PFSK-1 (cell line): ENCODE measurements around the gene ADAMTS4.

ENCODE experiments used
- FOXP2 ChIP-seq: optimal IDR thresholded peaks from 2 replicates; pipeline ENCODE3; 2011; ENCODE audit warnings: borderline replicate concordance, control low read depth, inconsistent platforms; ENCODE audit not compliant: insufficient read depth; ENCODE audit errors: extremely low read length, extremely low read depth
- POLR2AphosphoS5 ChIP-seq: IDR thresholded peaks from 2 replicates; pipeline ENCODE4 v1.6.1; 2012; ENCODE audit warnings: low read depth, mild to moderate bottlenecking, control low read depth, low read length, moderate library complexity
- SIN3A ChIP-seq: IDR thresholded peaks from 2 replicates; pipeline ENCODE4 v1.6.1; 2012; ENCODE audit warnings: mild to moderate bottlenecking, low read length, moderate library complexity, borderline replicate concordance; ENCODE audit not compliant: insufficient read depth
- TAF1 ChIP-seq: IDR thresholded peaks from 2 replicates; pipeline ENCODE4 v1.6.1; 2012; ENCODE audit warnings: low read length, control low read depth, borderline replicate concordance; ENCODE audit not compliant: insufficient read depth
- TF ChIP-seq, protein P1 (sequence below), 2 experiments: IDR thresholded peaks; 2 replicates each; pipeline versions ENCODE4 v1.6.1 to v1.8.0; 2011 to 2012; ENCODE audit warnings: low read depth in 2 of 2, low read length in 2 of 2, control low read depth in 1 of 2, inconsistent platforms in 1 of 2, mild to moderate bottlenecking in 1 of 2, moderate library complexity in 1 of 2; ENCODE audit not compliant: insufficient read depth in 1 of 2

Gene ADAMTS4

DNA sequence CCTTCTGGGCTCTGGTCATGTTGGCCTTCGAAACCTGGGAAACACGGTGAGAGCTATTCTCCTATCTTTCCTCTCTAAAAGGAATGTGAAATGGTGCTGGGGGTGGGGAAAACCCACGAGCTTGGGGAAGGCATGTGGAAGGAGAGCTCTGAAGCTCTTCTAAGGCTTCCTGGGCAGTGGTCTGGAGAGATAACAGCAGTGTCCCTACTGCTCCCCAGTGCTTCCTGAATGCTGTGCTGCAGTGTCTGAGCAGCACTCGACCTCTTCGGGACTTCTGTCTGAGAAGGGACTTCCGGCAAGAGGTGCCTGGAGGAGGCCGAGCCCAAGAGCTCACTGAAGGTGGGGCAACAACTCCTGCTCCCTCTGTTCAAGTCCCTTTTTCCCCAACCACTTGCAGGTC is 36.8 kb downstream of the ADAMTS4 start:
- TF ChIP-seq FOXP2 (no peak), TAF1 (no peak), SIN3A (no peak), POLR2AphosphoS5 (no peak)
- TF ChIP-seq, protein P1, sequence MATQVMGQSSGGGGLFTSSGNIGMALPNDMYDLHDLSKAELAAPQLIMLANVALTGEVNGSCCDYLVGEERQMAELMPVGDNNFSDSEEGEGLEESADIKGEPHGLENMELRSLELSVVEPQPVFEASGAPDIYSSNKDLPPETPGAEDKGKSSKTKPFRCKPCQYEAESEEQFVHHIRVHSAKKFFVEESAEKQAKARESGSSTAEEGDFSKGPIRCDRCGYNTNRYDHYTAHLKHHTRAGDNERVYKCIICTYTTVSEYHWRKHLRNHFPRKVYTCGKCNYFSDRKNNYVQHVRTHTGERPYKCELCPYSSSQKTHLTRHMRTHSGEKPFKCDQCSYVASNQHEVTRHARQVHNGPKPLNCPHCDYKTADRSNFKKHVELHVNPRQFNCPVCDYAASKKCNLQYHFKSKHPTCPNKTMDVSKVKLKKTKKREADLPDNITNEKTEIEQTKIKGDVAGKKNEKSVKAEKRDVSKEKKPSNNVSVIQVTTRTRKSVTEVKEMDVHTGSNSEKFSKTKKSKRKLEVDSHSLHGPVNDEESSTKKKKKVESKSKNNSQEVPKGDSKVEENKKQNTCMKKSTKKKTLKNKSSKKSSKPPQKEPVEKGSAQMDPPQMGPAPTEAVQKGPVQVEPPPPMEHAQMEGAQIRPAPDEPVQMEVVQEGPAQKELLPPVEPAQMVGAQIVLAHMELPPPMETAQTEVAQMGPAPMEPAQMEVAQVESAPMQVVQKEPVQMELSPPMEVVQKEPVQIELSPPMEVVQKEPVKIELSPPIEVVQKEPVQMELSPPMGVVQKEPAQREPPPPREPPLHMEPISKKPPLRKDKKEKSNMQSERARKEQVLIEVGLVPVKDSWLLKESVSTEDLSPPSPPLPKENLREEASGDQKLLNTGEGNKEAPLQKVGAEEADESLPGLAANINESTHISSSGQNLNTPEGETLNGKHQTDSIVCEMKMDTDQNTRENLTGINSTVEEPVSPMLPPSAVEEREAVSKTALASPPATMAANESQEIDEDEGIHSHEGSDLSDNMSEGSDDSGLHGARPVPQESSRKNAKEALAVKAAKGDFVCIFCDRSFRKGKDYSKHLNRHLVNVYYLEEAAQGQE (IDR thresholded peaks at IDR 0.05; ENCODE audit: insufficient read depth in 1 of 2, low read depth in 2 of 2, low read length in 2 of 2) = no peak

DNA sequence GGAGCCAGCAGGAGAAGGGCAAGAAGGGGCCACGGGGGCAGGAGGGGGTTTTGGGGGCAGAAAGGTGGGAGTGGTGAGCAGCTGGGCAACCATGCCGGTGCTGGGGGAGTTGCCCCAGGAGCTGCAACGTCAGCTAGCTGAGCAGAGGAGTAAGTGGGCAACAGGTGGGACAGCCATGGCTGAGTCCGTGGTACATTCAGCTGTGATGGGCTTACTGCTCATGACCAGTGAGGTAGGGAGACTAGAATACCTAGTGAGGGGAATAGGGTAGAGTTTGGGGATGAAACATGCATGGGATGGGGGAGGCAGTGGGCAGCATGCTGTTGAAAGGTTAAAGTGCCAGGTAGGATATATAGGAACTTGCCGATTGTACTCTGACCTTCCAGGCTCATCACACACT is 37.2 kb downstream of the ADAMTS4 start:
- TF ChIP-seq, protein P1 (IDR thresholded peaks at IDR 0.05; ENCODE audit: insufficient read depth in 1 of 2, low read depth in 2 of 2, low read length in 2 of 2) = no peak
- TF ChIP-seq TAF1 (no peak), SIN3A (no peak), FOXP2 (no peak), POLR2AphosphoS5 (no peak)

DNA sequence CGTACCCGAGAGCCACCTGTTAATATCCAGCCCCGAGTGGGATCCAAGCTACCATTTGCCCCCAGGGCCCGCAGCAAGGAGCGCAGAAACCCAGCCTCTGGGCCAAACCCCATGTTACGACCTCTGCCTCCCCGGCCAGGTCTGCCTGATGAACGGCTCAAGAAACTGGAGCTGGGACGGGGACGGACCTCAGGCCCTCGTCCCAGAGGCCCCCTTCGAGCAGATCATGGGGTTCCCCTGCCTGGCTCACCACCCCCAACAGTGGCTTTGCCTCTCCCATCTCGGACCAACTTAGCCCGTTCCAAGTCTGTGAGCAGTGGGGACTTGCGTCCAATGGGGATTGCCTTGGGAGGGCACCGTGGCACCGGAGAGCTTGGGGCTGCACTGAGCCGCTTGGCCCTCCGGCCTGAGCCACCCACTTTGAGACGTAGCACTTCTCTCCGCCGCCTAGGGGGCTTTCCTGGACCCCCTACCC is 38.1 kb downstream of the ADAMTS4 start:
- TF ChIP-seq POLR2AphosphoS5 = no peak
- no peak for TF ChIP-seq FOXP2
- TF ChIP-seq, protein P1 (IDR thresholded peaks at IDR 0.05; ENCODE audit: insufficient read depth in 1 of 2, low read depth in 2 of 2, low read length in 2 of 2) = no peak
- TF ChIP-seq SIN3A = no peak
- no peak for TF ChIP-seq TAF1

DNA sequence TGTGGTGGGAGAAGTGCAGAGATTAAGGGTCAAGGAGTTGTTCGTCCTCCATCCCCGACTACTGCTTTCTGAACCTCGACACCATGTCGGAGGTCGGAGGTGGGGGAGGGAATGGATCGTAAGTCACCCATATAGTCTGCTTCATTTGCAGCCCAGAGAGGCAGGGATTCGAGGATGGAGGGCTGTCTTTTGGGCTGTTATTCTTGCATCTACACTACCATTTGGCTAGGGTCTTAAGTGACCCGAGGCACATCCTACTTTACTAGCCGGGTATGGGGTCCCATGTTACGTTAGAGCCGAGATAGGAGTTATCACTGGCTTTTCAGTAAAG is 39.0 kb downstream of the ADAMTS4 start:
- TF ChIP-seq POLR2AphosphoS5 (no peak), TAF1 (no peak), FOXP2 (no peak), SIN3A (no peak)
- TF ChIP-seq, protein P1 (IDR thresholded peaks at IDR 0.05; ENCODE audit: insufficient read depth in 1 of 2, low read depth in 2 of 2, low read length in 2 of 2) = no peak
